Fibroblast of peridontal ligament (primary cell): ENCODE measurements around the gene CACNG4.
"Not testable (repeated sequence)": the region's sequence is repeated elsewhere in the genome, so short reads cannot be mapped to it uniquely, and the experiment has no call there.

Source experiments
- DNase-seq: peaks from one replicate; pipeline ENCODE4 v3.0.0-alpha.2; 2010; ENCODE audit errors: extremely low read depth

CACNG4 gene

GRCh38 chr17:66964930-66965800, 658 bp downstream of the CACNG4 start:
- no peak for DNase-seq

- no peak for DNase-seq
Observed at GRCh38 chr17:66965801-66966262, 1.3 kb downstream of the CACNG4 start.

GRCh38 chr17:66966298-66966697, 1.8 kb downstream of the CACNG4 start:
- no peak for DNase-seq

GRCh38 chr17:66966704-66967418, 2.4 kb downstream of the CACNG4 start:
- no peak for DNase-seq

GRCh38 chr17:66967837-66968543, 3.5 kb downstream of the CACNG4 start:
- no peak for DNase-seq

GRCh38 chr17:66968916-66969315, 4.4 kb downstream of the CACNG4 start:
- no peak for DNase-seq

- no peak for DNase-seq
Observed at GRCh38 chr17:66970140-66970539, 5.6 kb downstream of the CACNG4 start.

GRCh38 chr17:66970797-66971196, 6.3 kb downstream of the CACNG4 start:
- no peak for DNase-seq

GRCh38 chr17:66971264-66971663, 6.8 kb downstream of the CACNG4 start:
- no peak for DNase-seq

- no peak for DNase-seq
Observed at GRCh38 chr17:66971730-66972441, 7.4 kb downstream of the CACNG4 start.

GRCh38 chr17:66972442-66972830, 7.9 kb downstream of the CACNG4 start:
- DNase-seq = not testable (repeated sequence)

GRCh38 chr17:66975188-66975587, 10.7 kb downstream of the CACNG4 start:
- DNase-seq = no peak

GRCh38 chr17:66975614-66976378, 11.3 kb downstream of the CACNG4 start:
- DNase-seq = no peak

GRCh38 chr17:66976379-66976663, 11.8 kb downstream of the CACNG4 start:
- DNase-seq = no peak

- no peak for DNase-seq
Observed at GRCh38 chr17:66976781-66977201, 12.3 kb downstream of the CACNG4 start.

GRCh38 chr17:66978514-66979061, 14.1 kb downstream of the CACNG4 start:
- no peak for DNase-seq

- DNase-seq = no peak
Observed at GRCh38 chr17:66980896-66981295, 16.4 kb downstream of the CACNG4 start.

GRCh38 chr17:66981983-66982508, 17.5 kb downstream of the CACNG4 start:
- DNase-seq = no peak

GRCh38 chr17:66983414-66984021, 19.0 kb downstream of the CACNG4 start:
- DNase-seq = no peak

GRCh38 chr17:66984730-66985129, 20.2 kb downstream of the CACNG4 start:
- no peak for DNase-seq
